Activated naive CD4-positive, alpha-beta T cell (primary cell): ENCODE measurements around the gene PLEK2.
"Not testable (repeated sequence)": the region's sequence is repeated elsewhere in the genome, so short reads cannot be mapped to it uniquely, and the experiment has no call there.

Experiments used
- DNase-seq, 4 experiments: peaks; one replicate each; lab custom pipeline; 2025; lab: John Stamatoyannopoulos, UW

PLEK2 gene

DNA sequence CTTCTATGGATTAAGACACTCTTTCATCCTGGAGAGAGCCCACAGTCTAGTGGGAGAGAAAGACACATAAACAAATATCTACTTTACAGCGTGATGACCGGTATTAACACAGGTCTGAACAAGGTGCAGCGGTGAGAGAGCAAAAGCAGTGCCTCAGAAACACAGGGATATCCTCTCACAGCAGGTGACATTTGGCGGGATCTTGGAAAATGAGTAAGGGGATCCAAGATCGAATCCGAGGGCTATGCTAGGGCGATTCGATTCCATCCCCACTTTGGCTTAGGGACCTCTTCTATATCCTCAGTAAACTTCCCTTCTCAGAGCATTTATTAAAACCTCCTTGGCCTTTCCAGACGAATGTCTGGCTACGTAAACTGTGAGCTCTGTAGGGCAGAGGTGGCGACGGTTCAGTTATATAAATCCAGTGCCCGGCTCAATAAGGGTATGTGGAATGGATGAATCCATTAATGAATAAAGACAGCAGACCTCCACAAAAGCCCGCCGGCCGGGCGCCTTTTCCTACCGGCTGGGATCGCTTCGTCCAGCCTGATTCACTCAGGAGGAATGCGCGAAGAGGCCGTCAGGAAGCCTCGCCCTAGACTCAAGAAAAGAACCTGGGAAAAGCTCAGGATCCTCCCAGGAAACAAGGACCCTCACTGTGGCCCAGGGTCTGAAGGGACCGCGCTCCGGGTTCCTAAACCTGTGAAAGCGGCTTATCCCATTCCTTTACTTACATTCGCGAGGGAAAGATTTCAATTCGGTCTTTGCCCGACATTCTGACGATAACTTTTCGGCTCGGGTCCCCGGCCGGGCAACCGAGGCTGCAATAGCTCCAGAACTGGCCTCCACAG lies 52.8 kb downstream of the PLEK2 start:
- no peak for DNase-seq

- no peak for DNase-seq
These were observed 54.0 kb downstream of the PLEK2 start for GRCh38 chr14:67357969-67358354.

GRCh38 chr14:67357186-67357968 lies 54.6 kb downstream of the PLEK2 start:
- DNase-seq, result no peak

DNA sequence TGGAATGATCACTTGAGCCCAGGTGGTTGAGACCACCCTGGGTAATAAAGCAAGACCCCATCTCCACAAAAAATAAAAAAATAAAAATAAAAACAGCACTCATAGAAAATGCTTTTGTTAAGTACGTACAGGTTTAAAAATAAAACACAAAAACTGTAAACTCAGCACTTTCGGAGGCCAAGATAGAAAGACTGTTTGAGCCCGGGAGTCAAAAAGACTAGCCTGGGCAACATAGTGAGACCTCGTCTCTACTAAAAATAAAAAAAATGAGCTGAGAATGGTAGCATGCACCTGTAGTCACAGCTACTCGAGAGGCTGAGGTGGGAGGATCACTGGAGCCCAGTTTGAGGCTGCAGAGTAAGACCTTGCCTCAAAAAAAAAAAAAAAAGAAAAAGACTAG lies 59.9 kb downstream of the PLEK2 start:
- DNase-seq, result no peak

- DNase-seq, result no peak
These were observed 66.4 kb downstream of the PLEK2 start for GRCh38 chr14:67345583-67345982.

GRCh38 chr14:67343601-67344230 lies 68.2 kb downstream of the PLEK2 start:
- DNase-seq, result no peak

DNA sequence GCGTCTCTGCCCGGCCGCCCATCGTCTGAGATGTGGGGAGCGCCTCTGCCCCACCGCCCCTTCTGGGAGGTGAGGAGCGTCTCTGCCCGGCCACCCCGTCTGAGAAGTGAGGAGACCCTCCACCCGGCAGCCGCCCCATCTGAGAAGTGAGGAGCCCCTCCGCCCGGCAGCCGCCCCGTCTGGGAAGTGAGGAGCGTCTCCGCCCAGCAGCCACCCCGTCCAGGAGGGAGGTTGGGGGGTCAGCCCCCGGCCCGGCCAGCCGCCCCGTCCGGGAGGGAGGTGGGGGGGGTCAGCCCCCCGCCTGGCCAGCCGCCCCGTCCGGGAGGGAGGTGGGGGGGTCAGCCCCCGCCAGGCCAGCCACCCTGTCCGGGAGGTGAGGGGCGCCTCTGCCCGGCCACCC lies 70.7 kb downstream of the PLEK2 start:
- DNase-seq, result not testable (repeated sequence)
